Neural progenitor cell (in vitro differentiated cells): ENCODE measurements around the gene INO80C. TPM values are rescaled to one million over a fixed set of nuclear protein-coding genes. Genes with fewer than 3 reads are reported as not detected.

ENCODE experiments used
- DNase-seq: peaks from one replicate; pipeline ENCODE4 v3.0.0-alpha.2; 2016; ENCODE audit warnings: low spot score
- H2AFZ ChIP-seq: fragments of 200-600 bp; sonication (generic); replicated peaks from 2 replicates; pipeline ENCODE4 v1.6.1; 2016; ENCODE audit warnings: antibody characterized with exemption
- H3F3A ChIP-seq: fragments of 200-600 bp; sonication (generic); 2 replicates; pipeline ENCODE4 v1.6.1; 2016; ENCODE audit warnings: antibody characterized with exemption, low read depth
- H3K27ac ChIP-seq: fragments of 200-600 bp; sonication (generic); 2 replicates; pipeline ENCODE4 v1.5.1; 2016; ENCODE audit warnings: mild to moderate bottlenecking
- H3K27me3 ChIP-seq: fragments of 200-600 bp; sonication (generic); 2 replicates; pipeline ENCODE4 v1.6.1; 2016; ENCODE audit warnings: mild to moderate bottlenecking, moderate library complexity
- H3K36me3 ChIP-seq: fragments of 200-600 bp; sonication (generic); 2 replicates; pipeline ENCODE4 v1.5.1; 2016
- H3K4me1 ChIP-seq: fragments of 200-600 bp; sonication (generic); 2 replicates; pipeline ENCODE4 v1.6.1; 2016; ENCODE audit warnings: mixed run types
- H3K4me2 ChIP-seq: fragments of 200-600 bp; sonication (generic); 2 replicates; pipeline ENCODE4 v1.6.1; 2016
- H3K4me3 ChIP-seq: fragments of 200-600 bp; sonication (generic); 2 replicates; pipeline ENCODE4 v1.5.1; 2016
- H3K79me2 ChIP-seq: fragments of 200-600 bp; sonication (generic); 2 replicates; pipeline ENCODE4 v1.6.1; 2016; ENCODE audit warnings: low read depth
- H3K9ac ChIP-seq: fragments of 200-600 bp; sonication (generic); 2 replicates; pipeline ENCODE4 v1.6.1; 2016
- H3K9me3 ChIP-seq: fragments of 200-600 bp; sonication (generic); 2 replicates; pipeline ENCODE4 v1.5.1; 2016; ENCODE audit warnings: low read depth
- H4K20me1 ChIP-seq: fragments of 200-600 bp; sonication (generic); 2 replicates; pipeline ENCODE4 v1.6.1; 2016; ENCODE audit warnings: low read depth
- H3K27ac Mint-ChIP-seq: 3 replicates; pipeline ENCODE4 v1.8.0; 2021; ENCODE audit warnings: mixed read lengths
- H3K27me3 Mint-ChIP-seq: 2 replicates; pipeline ENCODE4 v1.8.0; 2022; ENCODE audit warnings: low read depth, mild to moderate bottlenecking, inconsistent platforms, moderate library complexity, mixed read lengths; ENCODE audit not compliant: insufficient read depth
- H3K36me3 Mint-ChIP-seq: 3 replicates; pipeline ENCODE4 v1.8.0; 2021; ENCODE audit warnings: mixed read lengths
- H3K4me1 Mint-ChIP-seq: 3 replicates; pipeline ENCODE4 v1.8.0; 2021; ENCODE audit warnings: mixed read lengths
- H3K4me3 Mint-ChIP-seq: 3 replicates; pipeline ENCODE4 v1.8.0; 2021; ENCODE audit warnings: mild to moderate bottlenecking, moderate library complexity, mixed read lengths
- H3K9me3 Mint-ChIP-seq: 3 replicates; pipeline ENCODE4 v1.8.0; 2020; ENCODE audit warnings: mixed read lengths
- CTCF ChIP-seq: fragments of 200-600 bp; sonication (generic); IDR thresholded peaks from 2 replicates; pipeline ENCODE4 v1.5.1; 2017; ENCODE audit warnings: antibody characterized with exemption, mild to moderate bottlenecking
- EZH2 ChIP-seq: fragments of 200-600 bp; sonication (generic); IDR thresholded peaks from 2 replicates; pipeline ENCODE4 v1.6.1; 2017; ENCODE audit warnings: antibody characterized with exemption, mild to moderate bottlenecking, moderate library complexity
- EZH2phosphoT487 ChIP-seq: fragments of 200-600 bp; sonication (generic); IDR thresholded peaks from 2 replicates; pipeline ENCODE4 v1.6.1; 2017; ENCODE audit warnings: antibody characterized with exemption
- total RNA-seq: library from RNA; depleted of rRNA; stranded (reverse); fragments of >200 nt; gene quantifications from 2 replicates; pipeline ENCODE4 v1.2.3, GENCODE V29; 2015; ENCODE audit warnings: low replicate concordance

The INO80C gene
- total RNA-seq, 1 donor from 2014 or later: 13.2 TPM

GRCh38 chr18:35466334-35466733 is 31.4 kb downstream of the INO80C start:
- H3K4me3 ChIP-seq: no peak overlapping the region
- no peak overlapping the region for H2AFZ ChIP-seq
- Mint-ChIP-seq H3K4me3 (no peak overlapping the region), H3K27ac (no peak overlapping the region), H3K36me3 (peaks cover 11% of the 10 kb centered on the region), H3K4me1 (no peaks in the 10 kb centered on the region), H3K9me3 (no peaks in the 10 kb centered on the region), H3K27me3 (no peaks in the 10 kb centered on the region)
- H3K9ac ChIP-seq: no peak overlapping the region
- no peaks in the 10 kb centered on the region for H3F3A ChIP-seq
- no peak overlapping the region for H3K27ac ChIP-seq
- H3K79me2 ChIP-seq: no peaks in the 10 kb centered on the region
- H3K36me3 ChIP-seq: no peaks in the 10 kb centered on the region
- TF ChIP-seq EZH2phosphoT487 (no peak), CTCF (no peak), EZH2 (no peak)
- no peak overlapping the region for H3K4me2 ChIP-seq
- no peaks in the 10 kb centered on the region for H3K9me3 ChIP-seq
- no peaks in the 10 kb centered on the region for H3K27me3 ChIP-seq
- DNase-seq: no peak
- H3K4me1 ChIP-seq: no peaks in the 10 kb centered on the region
- no peaks in the 10 kb centered on the region for H4K20me1 ChIP-seq

- no peak for TF ChIP-seq EZH2phosphoT487
- no peak for TF ChIP-seq CTCF
- TF ChIP-seq EZH2: no peak
- no peak overlapping the region for H3K4me2 ChIP-seq
- peaks cover 11% of the 10 kb centered on the region for H3K36me3 Mint-ChIP-seq
- no peak overlapping the region for H3K27ac ChIP-seq
- H3K9ac ChIP-seq: peak overlapping the region; percentile 32
- no peaks in the 10 kb centered on the region for H3K9me3 Mint-ChIP-seq
- H3K27me3 Mint-ChIP-seq: no peaks in the 10 kb centered on the region
- no peaks in the 10 kb centered on the region for H3K27me3 ChIP-seq
- H3K4me1 Mint-ChIP-seq: no peaks in the 10 kb centered on the region
- H3K9me3 ChIP-seq: no peaks in the 10 kb centered on the region
- no peak overlapping the region for H2AFZ ChIP-seq
- no peak for DNase-seq
- no peaks in the 10 kb centered on the region for H3K79me2 ChIP-seq
- no peaks in the 10 kb centered on the region for H4K20me1 ChIP-seq
- no peak overlapping the region for H3K4me3 ChIP-seq
- no peak overlapping the region for H3K27ac Mint-ChIP-seq
- H3K4me3 Mint-ChIP-seq: no peak overlapping the region
- H3F3A ChIP-seq: no peaks in the 10 kb centered on the region
- no peaks in the 10 kb centered on the region for H3K4me1 ChIP-seq
- H3K36me3 ChIP-seq: no peaks in the 10 kb centered on the region
Observed at GRCh38 chr18:35465329-35465728, 32.4 kb downstream of the INO80C start.

- H3K36me3 ChIP-seq: no peaks in the 10 kb centered on the region
- H3K4me2 ChIP-seq: no peak overlapping the region
- Mint-ChIP-seq H3K36me3 (peaks cover 11% of the 10 kb centered on the region), H3K4me1 (no peaks in the 10 kb centered on the region), H3K4me3 (no peak overlapping the region), H3K9me3 (no peaks in the 10 kb centered on the region), H3K27ac (no peak overlapping the region), H3K27me3 (no peaks in the 10 kb centered on the region)
- H3K27me3 ChIP-seq: no peaks in the 10 kb centered on the region
- H3F3A ChIP-seq: no peaks in the 10 kb centered on the region
- DNase-seq: no peak
- H3K4me3 ChIP-seq: no peak overlapping the region
- no peaks in the 10 kb centered on the region for H4K20me1 ChIP-seq
- no peak overlapping the region for H2AFZ ChIP-seq
- H3K9ac ChIP-seq: no peak overlapping the region
- no peaks in the 10 kb centered on the region for H3K9me3 ChIP-seq
- no peaks in the 10 kb centered on the region for H3K79me2 ChIP-seq
- TF ChIP-seq EZH2 (no peak), CTCF (no peak), EZH2phosphoT487 (no peak)
- no peaks in the 10 kb centered on the region for H3K4me1 ChIP-seq
- no peak overlapping the region for H3K27ac ChIP-seq
Observed at GRCh38 chr18:35464831-35465279, 32.9 kb downstream of the INO80C start.
